HCT116 (cell line): ENCODE data around the gene TNFRSF21. TPM values are rescaled to one million over a fixed set of nuclear protein-coding genes. Genes with fewer than 3 reads are reported as not detected.

ENCODE experiments used
- ATAC-seq: fragments of 200-7000 bp; cut with Tn5 transposase; 2 replicates; pipeline ENCODE4 v1.9.1; 2020; ENCODE audit warnings: mild to moderate bottlenecking, moderate library complexity
- BruUV-seq: library from RNA; stranded (reverse); fragments of 400-500 nt; replicated peaks from 2 replicates; lab custom pipeline; 2021; lab: Mats Ljungman, UMichigan
- CTCF ChIA-PET: fragments of 300-600 bp; sonication (Branson Sonifier 250); formaldehyde crosslinking; loops from one replicate; lab custom pipeline; 2021; ENCODE audit warnings: antibody characterized with exemption; lab: Charles Lee
- POLR2A ChIA-PET: fragments of 300-600, 350-600 bp; sonication (Branson Sonifier 250); formaldehyde crosslinking; loops from one replicate; lab custom pipeline; 2021; ENCODE audit warnings: antibody characterized with exemption; lab: Charles Lee
- RAD21 ChIA-PET, 2 experiments: fragments of 300-600 bp; sonication (Branson Sonifier 250); formaldehyde crosslinking; loops; one replicate each; lab custom pipeline; 2023; ENCODE audit warnings: low total read pairs in 2 of 2; ENCODE audit not compliant: uncharacterized antibody in 2 of 2, unreplicated experiment in 2 of 2, low non-redundant PET in 1 of 2; lab: Charles Lee
- DNase-seq: peaks from one replicate; pipeline ENCODE4 v3.0.0-alpha.2; 2010; ENCODE audit warnings: low read depth, low spot score
- H2AFZ ChIP-seq: fragments of 200-600 bp; shearing (Covaris generic), sonication (generic); 2 replicates; pipeline ENCODE4 v1.6.1; 2017; ENCODE audit warnings: low read depth, mixed run types, mixed read lengths, antibody characterized with exemption, low read length; ENCODE audit not compliant: poor library complexity, severe bottlenecking
- H3K27ac ChIP-seq: 2 replicates; pipeline ENCODE4 v1.5.1; 2012; ENCODE audit warnings: low read depth, low read length
- H3K27me3 ChIP-seq: fragments of 200-600 bp; sonication (generic); 2 replicates; pipeline ENCODE4 v1.6.1; 2016; ENCODE audit warnings: mixed run types, low read length, mixed read lengths; ENCODE audit not compliant: insufficient read depth
- H3K36me3 ChIP-seq, 2 experiments: fragments of 200-500 bp in 1 of 2; fragments of 200-600 bp in 1 of 2; sonication (Bioruptor generic) in 1 of 2; sonication (generic) in 1 of 2; 2 replicates each; pipeline versions ENCODE4 v1.5.1 to v1.6.1; 2014 to 2016; ENCODE audit warnings: low read length in 2 of 2, inconsistent platforms in 1 of 2, mixed read lengths in 1 of 2, mixed run types in 1 of 2; ENCODE audit not compliant: insufficient read depth in 2 of 2, control insufficient read depth in 1 of 2
- H3K4me1 ChIP-seq, 2 experiments: fragments of 200-600 bp in 1 of 2; sonication (generic) in 1 of 2; 2 replicates each; pipeline versions ENCODE4 v1.5.1 to v1.6.1; 2012 to 2017; ENCODE audit warnings: low read length in 2 of 2, inconsistent platforms in 1 of 2, mild to moderate bottlenecking in 1 of 2, mixed read lengths in 1 of 2, mixed run types in 1 of 2, moderate library complexity in 1 of 2; ENCODE audit not compliant: insufficient read depth in 2 of 2, control insufficient read depth in 1 of 2
- H3K4me2 ChIP-seq: fragments of 200-600 bp; sonication (generic); 2 replicates; pipeline ENCODE4 v1.6.1; 2017; ENCODE audit warnings: mixed run types, low read length, mixed read lengths
- H3K4me3 ChIP-seq, 2 experiments: fragments of 200-600 bp in 1 of 2; sonication (generic) in 1 of 2; replicated peaks in 1 of 2; 2 replicates each; pipeline ENCODE4 v1.5.1; 2011 to 2016; ENCODE audit warnings: low read length in 2 of 2, control low read depth in 1 of 2, low read depth in 1 of 2, mild to moderate bottlenecking in 1 of 2, mixed read lengths in 1 of 2, mixed run types in 1 of 2
- H3K79me2 ChIP-seq: fragments of 200-600 bp; sonication (generic); 2 replicates; pipeline ENCODE4 v1.6.1; 2017; ENCODE audit warnings: mild to moderate bottlenecking, mixed run types, low read length, moderate library complexity, mixed read lengths; ENCODE audit not compliant: insufficient read depth
- H3K9ac ChIP-seq: fragments of 200-600 bp; sonication (generic); 2 replicates; pipeline ENCODE4 v1.6.1; 2016; ENCODE audit warnings: low read length, mixed read lengths
- H3K9me2 ChIP-seq: fragments of 200-600 bp; sonication (generic), shearing (Covaris generic); 2 replicates; pipeline ENCODE4 v1.6.1; 2017; ENCODE audit warnings: mixed run types, mild to moderate bottlenecking, moderate library complexity; ENCODE audit not compliant: insufficient read depth
- H3K9me3 ChIP-seq, 2 experiments: fragments of 200-500 bp in 1 of 2; fragments of 200-600 bp in 1 of 2; sonication (Bioruptor generic) in 1 of 2; sonication (generic) in 1 of 2; 2 replicates each; pipeline ENCODE4 v1.6.1; 2014 to 2017; ENCODE audit warnings: low read length in 2 of 2, mixed read lengths in 2 of 2, inconsistent platforms in 1 of 2, low read depth in 1 of 2, mild to moderate bottlenecking in 1 of 2, mixed run types in 1 of 2, moderate library complexity in 1 of 2; ENCODE audit not compliant: control insufficient read depth in 1 of 2, insufficient read depth in 1 of 2
- H4K20me1 ChIP-seq: fragments of 200-600 bp; sonication (generic), shearing (Covaris generic); 2 replicates; pipeline ENCODE4 v1.6.1; 2017; ENCODE audit warnings: mixed run types, mild to moderate bottlenecking, moderate library complexity; ENCODE audit not compliant: insufficient read depth
- ATF3 ChIP-seq: IDR thresholded peaks from 2 replicates; pipeline ENCODE4 v1.6.1; 2012
- EZH2phosphoT487 ChIP-seq: fragments of 200-600 bp; IDR thresholded peaks from 2 replicates; pipeline ENCODE4 v1.6.1; 2018; ENCODE audit warnings: antibody characterized with exemption, borderline replicate concordance
- JUND ChIP-seq: IDR thresholded peaks from 2 replicates; pipeline ENCODE4 v1.6.1; 2012
- SIN3A ChIP-seq: IDR thresholded peaks from 2 replicates; pipeline ENCODE4 v1.6.1; 2012; ENCODE audit warnings: low read depth
- YY1 ChIP-seq: IDR thresholded peaks from 2 replicates; pipeline ENCODE4 v1.6.1; 2011; ENCODE audit warnings: low read length, low read depth, moderate library complexity, mild to moderate bottlenecking; ENCODE audit not compliant: insufficient replicate concordance; ENCODE audit errors: extremely low read depth
- intact Hi-C: fragments of 100-400 bp; cut with micrococcal nuclease; formaldehyde crosslinking; loops from 2 replicates; pipeline ENCODE4 v1.10.0; 2022
- total RNA-seq: library from RNA; stranded (reverse); gene quantifications from one replicate; pipeline ENCODE4 v1.2.1, GENCODE V29; 2021; ENCODE audit not compliant: unreplicated experiment

The TNFRSF21 gene
- total RNA-seq, 1 experiment from 2014 or later: 48.3 TPM

GRCh38 chr6:47207261-47207660, 102.4 kb downstream of the TNFRSF21 start:
- DNase-seq (no peak), ATAC-seq (no peak)
- Histone ChIP-seq H3K4me3 (no peak overlapping the region), H3K79me2 (no peaks in the 10 kb centered on the region), H3K9me3 (no peaks in the 10 kb centered on the region), H2AFZ (no peak overlapping the region), H3K4me1 (no peaks in the 10 kb centered on the region), H3K27ac (no peak overlapping the region), H3K4me2 (no peak overlapping the region), H3K36me3 (no peaks in the 10 kb centered on the region), H3K9me2 (no peaks in the 10 kb centered on the region), H3K9ac (no peak overlapping the region), H3K27me3 (no peaks in the 10 kb centered on the region), H4K20me1 (no peaks in the 10 kb centered on the region)
- BruUV-seq: no TSS peak
- POLR2A ChIA-PET: no interaction called here
- no peak for TF ChIP-seq ATF3
- no peak for TF ChIP-seq SIN3A
- TF ChIP-seq YY1: no peak
- RAD21 ChIA-PET: no interaction called here
- CTCF ChIA-PET: no interaction called here
- intact Hi-C loops: no loop called here

- ChIA-PET POLR2A (no interaction called here), RAD21 (no interaction called here), CTCF (no interaction called here)
- H3K27me3 ChIP-seq: no peaks in the 10 kb centered on the region
- BruUV-seq: no TSS peak
- no peak overlapping the region for H3K27ac ChIP-seq
- no peaks in the 10 kb centered on the region for H3K9me3 ChIP-seq
- no peak overlapping the region for H2AFZ ChIP-seq
- no peak overlapping the region for H3K4me3 ChIP-seq
- no peak for DNase-seq
- no peaks in the 10 kb centered on the region for H3K36me3 ChIP-seq
- H4K20me1 ChIP-seq: no peaks in the 10 kb centered on the region
- ATAC-seq: no peak
- H3K9me2 ChIP-seq: no peaks in the 10 kb centered on the region
- H3K4me1 ChIP-seq: no peaks in the 10 kb centered on the region
- H3K4me2 ChIP-seq: no peak overlapping the region
- H3K79me2 ChIP-seq: no peaks in the 10 kb centered on the region
- intact Hi-C loops: no loop called here
- TF ChIP-seq JUND (no peak), EZH2phosphoT487 (no peak)
- H3K9ac ChIP-seq: no peak overlapping the region
Observed at GRCh38 chr6:47206626-47207025, 103.1 kb downstream of the TNFRSF21 start.
